ENCODE data around the gene CALCR.

Gene CALCR

DNA sequence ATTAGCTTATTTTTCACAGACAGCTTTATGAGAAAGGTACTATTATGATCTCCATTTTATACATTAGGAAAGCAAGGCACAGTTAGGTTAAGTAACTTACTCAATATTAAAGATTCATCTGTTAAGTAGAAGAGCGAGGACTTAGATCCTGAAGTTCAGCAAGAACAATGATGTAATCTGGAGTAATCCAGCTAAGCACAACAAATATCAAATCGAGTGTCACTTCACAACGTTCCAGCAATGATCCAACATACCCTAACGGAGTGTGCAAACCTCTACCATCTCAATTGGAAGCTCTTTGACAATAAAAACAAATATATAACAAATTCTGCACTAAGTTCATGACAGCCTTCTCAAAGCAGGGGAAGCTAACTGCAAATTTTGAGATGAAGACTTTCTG, 121.3 kb downstream of the CALCR start:
- DNase-seq (ENCODE audit: low read depth in 1 of 2, low spot score in 1 of 2) = no peak

DNA sequence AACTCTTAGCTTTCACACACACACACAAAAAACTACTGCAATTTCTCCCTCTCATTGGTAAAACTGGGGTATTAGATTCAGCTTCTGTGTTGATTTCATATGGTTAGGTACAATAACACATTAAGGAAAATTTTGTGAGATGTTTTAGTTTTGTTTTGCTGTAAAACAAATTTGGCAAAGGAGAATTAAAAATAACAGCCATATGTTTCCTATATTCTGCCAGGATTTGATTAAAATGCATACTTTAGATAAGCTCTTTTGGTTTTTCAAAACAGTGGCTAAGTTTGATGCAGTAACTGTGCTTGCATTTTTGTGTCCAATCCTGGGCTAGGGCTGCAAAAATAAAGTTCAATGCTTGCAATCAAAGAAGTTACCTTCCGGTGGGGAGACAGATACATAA, 126.3 kb downstream of the CALCR start:
- no peak for DNase-seq (ENCODE audit: low read depth in 1 of 2, low spot score in 1 of 2)

DNA sequence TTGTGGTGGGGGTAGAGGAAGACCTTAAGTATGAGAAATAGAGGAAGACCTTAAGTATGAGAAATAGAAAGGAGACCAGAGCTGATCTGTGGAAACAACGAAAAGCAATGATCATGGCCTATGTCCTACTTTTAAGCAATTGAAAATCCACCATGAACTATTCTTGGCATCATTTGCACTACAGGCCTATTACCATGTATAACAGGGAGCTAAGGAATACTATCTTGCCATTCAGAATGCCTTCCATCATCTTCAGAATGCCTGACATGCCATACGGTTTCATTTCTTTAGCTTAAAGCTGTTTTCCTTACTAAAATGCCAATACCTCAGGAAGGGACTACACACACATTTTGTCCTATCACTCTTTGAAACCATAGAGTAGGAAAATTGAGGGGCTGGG, 127.0 kb downstream of the CALCR start:
- no peak for DNase-seq (ENCODE audit: low read depth in 1 of 2, low spot score in 1 of 2)

DNA sequence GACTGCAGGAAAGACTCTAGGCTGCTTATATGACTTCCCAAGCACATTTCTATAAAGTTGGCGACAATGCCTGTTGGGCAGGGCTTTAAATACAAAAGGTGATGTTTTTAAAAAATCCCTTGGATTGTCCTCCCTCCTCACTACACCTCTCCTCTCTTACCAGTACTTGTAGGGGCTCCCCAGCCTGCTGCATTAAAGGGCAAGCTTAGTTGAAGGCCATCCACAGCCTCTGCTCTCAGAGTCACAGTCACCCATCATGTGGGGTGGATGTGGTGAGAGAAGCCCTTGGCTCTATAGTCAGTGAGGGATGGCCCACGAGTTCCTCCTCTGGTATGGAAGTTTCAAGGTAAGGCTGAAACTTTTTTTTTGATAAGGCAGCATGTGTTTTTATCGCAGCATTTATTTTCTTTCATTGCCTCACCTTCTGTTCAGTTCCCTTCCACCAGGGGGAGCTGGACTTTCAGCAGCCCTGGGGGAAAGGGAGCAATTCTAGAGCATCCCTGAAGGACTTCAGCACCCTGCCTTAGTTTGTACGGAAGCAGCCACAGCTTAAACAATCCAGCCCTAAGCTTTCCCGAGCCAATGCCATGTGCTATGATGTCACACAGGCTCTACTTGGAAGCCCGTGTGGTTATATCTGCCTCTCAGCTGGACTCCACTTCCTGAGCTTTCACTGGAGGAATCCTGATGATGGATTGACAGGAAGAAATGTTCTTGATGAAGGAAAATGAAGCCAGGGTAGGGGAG, 131.9 kb downstream of the CALCR start:
- peak in 1 of 2 donors; percentile 10 for DNase-seq (ENCODE audit: low read depth in 1 of 2, low spot score in 1 of 2)

DNA sequence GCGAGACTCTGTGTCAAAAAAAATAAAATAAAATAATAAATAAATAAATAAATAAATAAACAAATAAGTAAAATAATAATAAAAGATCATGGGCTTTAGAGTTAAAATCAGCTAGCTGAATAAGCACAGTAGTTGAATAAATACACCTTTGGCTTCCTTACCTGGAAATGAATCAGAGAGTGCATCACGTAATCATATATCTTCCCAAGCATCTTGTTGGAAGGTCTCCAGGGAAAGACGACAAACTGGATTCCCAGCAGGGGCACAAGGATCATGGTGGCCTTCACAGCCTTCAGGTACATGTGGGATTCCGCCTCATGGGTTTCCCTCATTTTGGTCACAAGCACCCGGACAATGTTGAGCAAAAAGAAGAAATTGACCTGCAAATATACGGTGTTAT, 138.7 kb downstream of the CALCR start:
- no peak for DNase-seq (ENCODE audit: low read depth in 1 of 2, low spot score in 1 of 2)

DNA sequence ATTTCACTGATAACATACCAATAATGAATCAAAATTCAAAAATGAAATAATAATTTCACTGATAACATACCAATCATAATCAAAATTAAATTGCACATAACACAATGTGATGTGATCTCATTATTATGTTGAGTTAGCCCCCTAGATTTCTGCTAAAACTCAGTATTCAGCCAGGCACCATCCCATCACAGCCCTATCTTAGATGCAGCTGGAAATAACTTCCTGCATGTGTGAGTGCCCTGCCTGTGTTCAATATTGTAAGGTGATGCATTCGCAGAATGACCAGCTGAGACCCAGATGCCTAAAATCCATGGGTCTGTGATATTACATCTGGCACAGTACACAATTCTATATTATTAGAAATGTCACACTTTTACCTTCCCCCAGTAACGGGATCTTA, 142.4 kb downstream of the CALCR start:
- DNase-seq (ENCODE audit: low read depth in 1 of 2, low spot score in 1 of 2) = no peak

DNA sequence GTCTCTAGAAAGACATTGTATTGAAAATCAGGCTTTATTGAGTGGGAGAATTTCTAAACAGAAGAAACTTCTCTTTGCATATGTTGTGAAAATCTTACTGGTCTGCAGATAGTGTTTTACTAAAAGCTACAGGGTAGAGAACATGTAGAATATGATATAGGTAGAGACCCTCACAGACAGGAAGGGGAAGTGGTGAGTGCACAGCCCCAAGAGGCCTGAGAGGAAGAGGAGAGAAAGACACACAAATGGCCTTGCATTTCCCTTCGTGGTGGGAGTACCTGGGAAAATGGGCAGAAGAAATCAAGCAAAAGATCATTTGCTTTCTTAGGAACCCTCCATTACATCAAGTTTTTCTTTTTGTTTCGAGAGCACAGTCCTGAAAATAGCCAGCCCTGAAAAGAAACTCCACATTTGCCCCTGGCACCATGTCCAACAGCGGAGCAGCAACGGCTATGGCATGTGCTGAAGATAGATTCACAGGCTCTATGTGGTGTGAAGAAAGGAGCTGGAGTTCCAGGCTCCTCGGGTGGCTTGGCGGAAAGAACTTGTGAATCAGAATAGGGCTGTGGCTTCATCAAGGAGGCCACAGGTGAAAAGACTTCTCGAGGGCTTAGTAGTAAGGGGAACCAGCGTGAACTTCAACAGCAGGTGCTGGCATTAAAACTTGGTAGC, 143.5 kb downstream of the CALCR start:
- DNase-seq (ENCODE audit: low read depth in 1 of 2, low spot score in 1 of 2) = no peak

DNA sequence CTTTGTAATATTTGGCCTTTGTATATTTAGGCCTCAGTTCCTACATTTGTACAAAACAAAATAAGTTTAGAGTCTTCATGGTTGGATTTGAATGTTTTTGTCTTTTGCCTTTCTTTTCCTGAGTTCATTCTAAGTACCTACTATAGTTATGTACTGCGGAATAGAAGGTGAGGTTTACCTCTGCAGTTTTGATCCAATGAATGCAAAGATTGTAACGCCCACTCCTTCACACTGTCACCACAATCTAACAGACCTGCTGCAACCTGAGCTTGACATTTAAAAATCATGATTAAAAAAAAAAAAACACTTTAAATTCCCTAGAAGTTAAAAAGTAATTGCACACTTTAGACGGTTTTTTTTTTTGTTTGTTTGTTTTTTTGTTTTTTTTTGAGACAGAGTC, 145.0 kb downstream of the CALCR start:
- no peak for DNase-seq (ENCODE audit: low read depth in 1 of 2, low spot score in 1 of 2)

DNA sequence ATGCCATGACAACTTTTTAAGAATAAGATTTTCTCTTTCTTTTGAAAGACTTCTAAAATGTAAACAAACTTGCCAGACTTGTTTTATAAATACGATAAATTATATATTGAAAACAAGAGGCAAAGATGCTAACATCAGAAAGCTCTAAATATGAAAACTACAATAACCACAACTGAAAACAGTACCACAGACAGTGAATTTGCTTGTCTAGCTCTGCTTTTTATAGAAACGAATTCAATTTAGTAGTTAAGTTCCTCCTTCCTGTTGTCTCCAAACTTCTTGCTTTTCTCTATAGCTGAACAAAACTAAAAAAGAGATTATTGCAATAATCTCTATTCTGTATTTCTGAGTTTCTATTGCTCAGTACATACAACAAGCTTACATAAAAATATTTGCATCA, 147.4 kb downstream of the CALCR start:
- no peak for DNase-seq (ENCODE audit: low read depth in 1 of 2, low spot score in 1 of 2)

DNA sequence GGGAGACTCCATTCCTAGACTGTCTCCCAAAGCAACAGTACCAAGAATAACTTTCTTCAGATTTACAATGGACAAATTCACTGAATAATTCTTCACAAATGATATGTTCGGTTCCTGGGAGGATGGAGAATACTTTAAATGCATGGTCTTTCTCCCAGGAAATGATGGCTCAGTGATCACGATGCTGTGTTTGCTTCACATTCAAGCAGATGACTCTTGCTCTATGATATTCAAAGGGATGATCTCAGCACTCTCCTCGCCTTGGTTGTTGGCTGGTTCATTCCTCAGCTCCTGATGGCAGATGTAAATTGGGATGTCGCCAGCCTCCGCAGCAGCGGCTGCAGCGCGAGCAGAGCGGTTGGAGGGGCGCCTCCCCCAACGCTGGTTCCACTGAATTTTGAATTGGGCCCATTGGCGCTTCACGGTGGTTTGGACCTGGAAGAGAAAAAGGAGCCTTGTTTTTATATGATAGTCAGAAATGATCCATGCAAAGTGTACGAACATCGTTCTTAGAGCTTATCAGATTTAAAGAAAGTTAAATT, 148.3 kb downstream of the CALCR start:
- DNase-seq (ENCODE audit: low read depth in 1 of 2, low spot score in 1 of 2) = no peak

DNA sequence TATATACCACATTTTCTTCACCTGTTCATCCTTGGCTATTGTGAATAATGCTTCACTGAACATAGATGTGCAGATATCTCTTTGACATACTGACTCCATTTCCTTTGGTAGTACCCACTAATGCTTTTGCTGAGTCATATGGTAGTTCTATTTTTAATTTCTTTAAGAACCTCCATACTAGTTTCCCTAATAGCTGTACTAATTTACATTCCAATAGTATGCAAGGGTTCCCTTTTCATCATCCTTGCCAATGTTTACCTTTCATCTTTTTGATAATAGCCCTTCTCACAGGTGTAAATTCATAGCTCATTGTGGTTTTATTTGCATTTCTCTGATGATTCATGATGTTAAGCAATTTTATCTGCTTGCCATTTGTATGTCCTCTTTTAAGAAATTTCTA, 159.9 kb downstream of the CALCR start:
- no peak for DNase-seq (ENCODE audit: low read depth in 1 of 2, low spot score in 1 of 2)

DNA sequence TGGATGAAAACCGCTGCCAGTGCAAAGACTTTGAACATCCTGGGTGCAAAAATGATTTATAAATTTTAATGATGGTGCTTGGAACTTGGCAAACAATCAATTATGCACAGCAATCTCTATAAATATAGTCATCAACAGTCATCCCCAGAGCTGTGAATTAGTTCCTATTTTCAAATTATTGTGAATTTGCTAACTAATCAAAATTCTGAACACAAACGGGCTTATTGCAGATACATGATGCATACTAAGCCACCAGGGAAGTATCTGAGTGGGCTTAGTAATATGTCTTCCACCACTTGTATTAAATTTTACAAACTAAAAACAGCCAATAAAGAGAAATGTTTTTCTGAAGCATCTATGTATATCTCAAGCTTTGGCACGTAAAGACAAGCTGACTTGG, 165.2 kb downstream of the CALCR start:
- DNase-seq (ENCODE audit: low read depth in 1 of 2, low spot score in 1 of 2) = no peak

DNA sequence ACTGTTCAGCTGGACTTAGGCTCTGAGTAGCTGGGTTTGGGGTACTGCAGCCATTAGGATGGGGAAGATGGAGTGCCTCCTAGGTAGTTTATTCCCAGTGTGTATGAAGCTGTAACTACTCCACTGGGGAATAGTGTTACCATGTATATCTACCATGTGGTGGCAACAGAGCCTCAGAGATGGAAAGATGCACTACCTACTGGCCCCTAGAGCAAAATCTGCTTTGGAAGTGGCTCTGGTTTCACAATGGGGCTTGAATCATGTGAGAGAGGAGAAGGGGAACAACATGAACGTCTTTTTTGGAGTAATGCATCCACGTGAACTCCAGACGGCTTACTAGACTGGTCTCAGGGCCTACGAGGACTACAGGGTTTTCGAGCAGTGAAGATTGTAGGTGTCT, 167.3 kb downstream of the CALCR start:
- no peak for DNase-seq (ENCODE audit: low read depth in 1 of 2, low spot score in 1 of 2)

DNA sequence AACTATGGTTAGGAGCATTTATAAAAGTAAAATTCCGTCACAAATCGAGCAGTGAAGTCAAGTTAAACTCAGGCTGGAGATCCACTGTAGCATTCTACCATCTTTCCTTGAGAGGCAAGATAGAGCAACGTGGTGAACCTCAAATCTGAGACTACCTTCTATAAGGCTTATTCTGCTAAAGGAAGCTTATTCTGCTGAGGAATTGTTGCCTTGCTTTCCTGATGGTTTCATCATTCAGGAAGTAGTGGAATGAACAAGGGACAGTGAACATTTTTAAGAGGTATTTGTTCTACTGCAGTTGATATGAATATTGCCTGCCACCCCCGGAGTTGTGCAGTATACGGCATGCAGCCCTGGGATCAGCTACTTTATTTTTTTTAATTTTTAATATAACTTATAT, 171.6 kb downstream of the CALCR start:
- no peak for DNase-seq (ENCODE audit: low read depth in 1 of 2, low spot score in 1 of 2)

DNA sequence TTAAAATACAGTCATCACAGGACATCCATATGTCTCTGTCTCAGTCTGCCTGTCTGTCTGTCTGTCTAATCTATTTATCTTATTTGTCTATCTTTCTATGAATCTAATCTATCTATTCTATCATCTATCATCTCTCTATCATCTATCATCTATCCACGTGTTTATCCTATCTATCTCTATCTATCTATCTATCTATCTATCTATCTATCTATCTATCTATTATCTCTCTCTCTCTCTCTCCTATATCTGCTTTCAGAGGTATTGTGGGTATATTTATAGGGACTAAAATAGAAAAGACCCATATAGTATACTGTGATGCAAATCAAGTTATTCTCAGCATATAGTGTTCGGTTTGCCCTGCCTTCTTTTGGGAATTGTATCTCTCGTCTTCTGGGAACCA, 174.9 kb downstream of the CALCR start:
- DNase-seq (ENCODE audit: low read depth in 1 of 2, low spot score in 1 of 2) = no peak

DNA sequence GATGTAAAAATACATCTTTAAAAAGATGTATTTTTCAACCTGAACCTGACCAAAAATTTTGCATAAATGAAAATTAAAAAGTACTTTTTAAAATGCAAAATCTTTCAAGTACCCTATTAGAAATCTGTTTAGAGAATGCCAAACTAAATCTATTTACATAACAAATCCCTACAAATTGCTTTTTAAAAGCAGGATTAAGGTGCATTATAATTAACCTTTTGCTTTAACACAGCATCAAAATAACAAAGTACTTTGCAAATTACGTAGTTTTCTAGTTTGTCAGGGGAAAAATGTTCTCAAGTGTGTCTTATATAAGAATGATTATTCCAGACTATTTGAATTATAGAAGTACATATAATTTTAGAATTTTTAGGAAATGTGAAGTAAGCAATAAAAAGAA, 181.5 kb downstream of the CALCR start:
- DNase-seq (ENCODE audit: low read depth in 1 of 2, low spot score in 1 of 2) = no peak

DNA sequence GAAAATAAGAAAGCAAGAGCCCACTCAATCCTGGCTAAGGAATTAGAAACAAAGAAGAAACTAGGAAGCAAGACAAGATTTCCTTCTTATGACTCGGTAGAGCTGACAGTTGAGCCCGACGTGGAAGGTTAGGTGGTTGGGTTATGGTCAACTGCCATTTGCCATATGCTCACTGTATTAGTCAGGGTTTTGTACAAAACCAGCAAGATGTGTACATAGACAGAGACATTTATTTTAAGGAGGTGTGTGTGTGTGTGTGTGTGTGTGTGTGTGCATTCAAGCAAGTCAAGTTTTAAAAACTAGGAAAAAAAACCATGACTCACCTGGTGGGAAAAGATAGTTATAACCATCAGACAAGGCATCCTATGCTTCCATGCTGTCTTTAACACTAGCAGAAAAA, 183.9 kb downstream of the CALCR start:
- no peak for DNase-seq (ENCODE audit: low read depth in 1 of 2, low spot score in 1 of 2)

DNA sequence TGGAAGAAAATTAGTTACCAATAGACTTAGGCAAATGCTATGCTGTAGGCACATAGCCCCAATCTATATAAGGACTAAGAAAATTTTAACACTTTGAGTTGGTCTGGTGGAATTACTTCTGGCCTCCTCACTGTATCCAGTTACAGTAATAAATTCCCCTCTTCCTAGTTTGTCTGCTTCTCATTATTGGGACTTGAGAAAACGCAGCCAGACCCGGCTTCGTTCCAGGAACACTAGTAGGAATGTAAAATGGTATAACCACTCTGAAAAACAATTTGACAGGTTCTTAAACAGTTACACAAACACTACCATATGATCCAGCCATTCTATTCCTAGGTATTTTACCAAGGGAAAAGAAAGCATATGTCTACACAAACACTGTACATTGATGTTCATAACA, 192.2 kb downstream of the CALCR start:
- DNase-seq (ENCODE audit: low read depth in 1 of 2, low spot score in 1 of 2) = no peak

DNA sequence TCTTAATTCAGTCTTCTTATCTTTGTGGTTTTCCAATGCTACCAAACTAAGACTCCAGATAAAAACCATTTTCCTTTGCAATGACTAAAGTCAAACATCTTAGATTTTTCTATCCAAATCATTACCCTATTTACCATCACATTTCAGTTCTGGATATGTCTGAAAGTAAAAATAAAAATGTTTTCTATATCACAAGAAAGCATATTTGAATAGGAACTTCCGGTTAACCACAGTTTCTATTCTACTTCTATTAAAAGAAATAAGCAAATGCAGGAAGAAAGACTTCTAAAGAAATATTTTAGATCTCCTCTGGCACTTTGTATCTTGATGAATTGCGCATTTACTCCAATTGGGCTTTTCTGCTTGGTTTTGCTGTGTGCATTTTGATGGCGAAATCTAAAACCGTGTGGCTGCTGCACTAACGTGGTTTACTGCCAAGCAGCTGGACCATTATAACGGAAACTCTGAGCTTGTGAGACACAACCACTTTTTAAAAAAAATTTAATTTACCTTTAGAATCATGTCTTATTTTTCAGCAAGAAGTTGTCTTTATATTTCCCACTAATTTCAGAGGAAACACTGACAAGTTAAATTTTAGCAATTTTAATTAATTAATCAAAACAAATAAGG, 196.3 kb downstream of the CALCR start:
- DNase-seq (ENCODE audit: low read depth in 1 of 2, low spot score in 1 of 2) = no peak

DNA sequence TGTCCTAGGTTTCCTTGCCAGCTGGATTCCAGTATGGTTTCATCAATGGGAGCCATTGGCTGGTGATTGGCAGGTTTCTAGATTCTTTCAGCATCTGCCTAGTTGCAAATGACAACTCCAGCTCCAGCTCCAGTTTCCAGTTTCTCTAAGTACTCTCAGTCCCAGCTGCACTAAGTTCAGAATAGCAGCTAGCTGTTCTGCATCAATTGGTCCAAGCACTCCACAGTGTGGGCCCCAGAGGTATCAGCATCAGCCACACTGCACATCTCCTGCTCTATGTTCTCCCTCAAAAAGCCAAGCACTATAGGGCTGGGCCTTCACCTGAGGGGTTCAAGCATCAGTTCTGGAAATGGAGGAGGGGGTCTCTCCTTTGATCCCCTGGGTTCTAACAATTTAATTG, 198.9 kb downstream of the CALCR start:
- DNase-seq (ENCODE audit: low read depth in 1 of 2, low spot score in 1 of 2) = no peak
